Stomach (tissue), 4 donors: Measurements from ENCODE around the gene CABP1.
"Not testable (repeated sequence)": the region's sequence is repeated elsewhere in the genome, so short reads cannot be mapped to it uniquely, and the experiment has no call there.

Source experiments
- POLR2A ChIP-seq, 4 donors: fragments of 450-650 bp; IDR thresholded peaks; one replicate each; pipeline ENCODE4 v1.6.1; 2016; ENCODE audit warnings: antibody characterized with exemption in 4 of 4, control low read depth in 2 of 4, mild to moderate bottlenecking in 1 of 4, moderate library complexity in 1 of 4
- POLR2AphosphoS5 ChIP-seq, 3 donors: sonication (generic); formaldehyde crosslinking; IDR thresholded peaks; one replicate each; pipeline ENCODE4 v1.6.1; 2016; ENCODE audit warnings: antibody characterized with exemption in 3 of 3
- TF ChIP-seq, protein P1 (sequence below), 7 experiments: fragments of 450-650 bp in 4 of 7; fragments of 200-600 bp in 3 of 7; sonication (generic) in 3 of 7; IDR thresholded peaks; one replicate each; pipeline ENCODE4 v1.5.1; 2016 to 2019; ENCODE audit warnings: antibody characterized with exemption in 7 of 7, control low read depth in 2 of 7, mild to moderate bottlenecking in 1 of 7

DNA sequence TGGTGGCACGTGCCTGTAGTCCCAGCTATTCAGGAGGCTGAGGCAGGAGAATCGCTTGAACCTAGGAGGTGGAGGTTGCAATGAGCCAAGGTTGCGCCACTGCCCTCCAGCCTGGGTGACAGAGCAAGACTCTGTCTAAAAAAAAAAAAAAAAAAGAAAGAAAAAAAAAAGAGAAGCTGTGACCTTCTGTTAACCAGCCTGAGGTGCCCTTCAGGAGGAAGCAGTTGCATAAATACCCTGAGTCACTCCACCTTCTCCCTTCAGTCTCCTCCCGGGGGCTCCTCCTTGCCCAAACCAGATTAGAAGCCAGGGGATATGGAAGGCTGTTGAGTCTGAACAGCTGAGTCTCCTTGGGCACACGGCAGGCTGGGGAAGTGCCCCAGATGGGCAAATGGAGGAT, 38.0 kb upstream of the CABP1 start:
- not testable (repeated sequence) for TF ChIP-seq POLR2A (IDR thresholded peaks at IDR 0.05)
- TF ChIP-seq, protein P1, sequence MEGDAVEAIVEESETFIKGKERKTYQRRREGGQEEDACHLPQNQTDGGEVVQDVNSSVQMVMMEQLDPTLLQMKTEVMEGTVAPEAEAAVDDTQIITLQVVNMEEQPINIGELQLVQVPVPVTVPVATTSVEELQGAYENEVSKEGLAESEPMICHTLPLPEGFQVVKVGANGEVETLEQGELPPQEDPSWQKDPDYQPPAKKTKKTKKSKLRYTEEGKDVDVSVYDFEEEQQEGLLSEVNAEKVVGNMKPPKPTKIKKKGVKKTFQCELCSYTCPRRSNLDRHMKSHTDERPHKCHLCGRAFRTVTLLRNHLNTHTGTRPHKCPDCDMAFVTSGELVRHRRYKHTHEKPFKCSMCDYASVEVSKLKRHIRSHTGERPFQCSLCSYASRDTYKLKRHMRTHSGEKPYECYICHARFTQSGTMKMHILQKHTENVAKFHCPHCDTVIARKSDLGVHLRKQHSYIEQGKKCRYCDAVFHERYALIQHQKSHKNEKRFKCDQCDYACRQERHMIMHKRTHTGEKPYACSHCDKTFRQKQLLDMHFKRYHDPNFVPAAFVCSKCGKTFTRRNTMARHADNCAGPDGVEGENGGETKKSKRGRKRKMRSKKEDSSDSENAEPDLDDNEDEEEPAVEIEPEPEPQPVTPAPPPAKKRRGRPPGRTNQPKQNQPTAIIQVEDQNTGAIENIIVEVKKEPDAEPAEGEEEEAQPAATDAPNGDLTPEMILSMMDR (IDR thresholded peaks at IDR 0.05) = not testable (repeated sequence)
- peak in 1 of 3 donors; percentile 43 for TF ChIP-seq POLR2AphosphoS5 (IDR thresholded peaks at IDR 0.05)
